Duodenal mucosa (tissue), 2 donors: ENCODE results near the gene KIFC1.
"Not testable (repeated sequence)": the region's sequence is repeated elsewhere in the genome, so short reads cannot be mapped to it uniquely, and the experiment has no call there.

Source experiments
- H3K27ac ChIP-seq: one replicate; pipeline ENCODE4 v1.7.0; 2013; ENCODE audit warnings: low read depth, low read length
- H3K27me3 ChIP-seq, 2 donors: one replicate each; pipeline ENCODE4 v1.7.0; 2013; ENCODE audit warnings: low read length in 2 of 2, control low read depth in 1 of 2; ENCODE audit not compliant: insufficient read depth in 2 of 2, control insufficient read depth in 1 of 2
- H3K36me3 ChIP-seq, 2 donors: one replicate each; pipeline ENCODE4 v1.7.0; 2013; ENCODE audit warnings: low read length in 2 of 2, control low read depth in 1 of 2; ENCODE audit not compliant: insufficient read depth in 2 of 2, control insufficient read depth in 1 of 2
- H3K4me1 ChIP-seq, 2 donors: one replicate each; pipeline ENCODE4 v1.7.0; 2013; ENCODE audit warnings: low read length in 2 of 2, control low read depth in 1 of 2; ENCODE audit not compliant: insufficient read depth in 2 of 2, control insufficient read depth in 1 of 2
- H3K4me3 ChIP-seq, 2 donors: one replicate each; pipeline ENCODE4 v1.7.0; 2013; ENCODE audit warnings: low read length in 2 of 2, low read depth in 1 of 2
- H3K9ac ChIP-seq, 2 donors: one replicate each; pipeline ENCODE4 v1.7.0; 2013; ENCODE audit warnings: low read length in 2 of 2, low read depth in 1 of 2
- H3K9me3 ChIP-seq, 2 donors: one replicate each; pipeline ENCODE4 v1.7.0; 2013; ENCODE audit warnings: low read length in 2 of 2, control low read depth in 1 of 2; ENCODE audit not compliant: control insufficient read depth in 1 of 2

KIFC1 gene

DNA sequence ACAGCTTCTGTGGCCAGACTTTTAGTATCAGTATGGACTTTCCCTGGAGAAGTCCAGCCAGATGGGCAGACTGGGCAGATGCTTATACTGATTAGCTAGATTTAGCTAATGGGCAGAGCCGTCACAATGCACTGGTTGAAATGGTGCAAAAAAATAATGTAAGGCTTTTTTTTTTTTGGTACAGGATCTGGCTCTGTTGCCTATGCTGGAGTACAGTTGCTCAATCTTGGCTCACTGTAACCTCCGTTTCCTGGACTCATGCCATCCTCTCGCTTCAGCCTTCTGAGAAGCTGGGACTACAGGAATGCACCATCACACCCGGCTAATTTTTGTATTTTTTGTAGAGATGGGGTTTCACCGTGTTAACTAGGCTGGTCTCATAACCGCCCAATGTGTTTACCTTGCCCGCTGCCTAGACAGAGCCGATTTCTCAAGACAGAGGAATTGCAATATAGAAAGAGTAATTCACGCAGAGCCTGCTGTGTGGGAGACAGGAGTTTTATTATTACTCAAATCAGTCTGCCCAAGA is 16.4 kb upstream of the KIFC1 start:
- no peak overlapping the region for H3K27ac ChIP-seq
- H3K4me1 ChIP-seq, result peaks cover 7% of the 10 kb centered on the region in 2 donors
- no peak overlapping the region for H3K9ac ChIP-seq
- no peaks in the 10 kb centered on the region for H3K36me3 ChIP-seq
- no peaks in the 10 kb centered on the region for H3K27me3 ChIP-seq
- H3K4me3 ChIP-seq, result no peak overlapping the region
- no peaks in the 10 kb centered on the region for H3K9me3 ChIP-seq

DNA sequence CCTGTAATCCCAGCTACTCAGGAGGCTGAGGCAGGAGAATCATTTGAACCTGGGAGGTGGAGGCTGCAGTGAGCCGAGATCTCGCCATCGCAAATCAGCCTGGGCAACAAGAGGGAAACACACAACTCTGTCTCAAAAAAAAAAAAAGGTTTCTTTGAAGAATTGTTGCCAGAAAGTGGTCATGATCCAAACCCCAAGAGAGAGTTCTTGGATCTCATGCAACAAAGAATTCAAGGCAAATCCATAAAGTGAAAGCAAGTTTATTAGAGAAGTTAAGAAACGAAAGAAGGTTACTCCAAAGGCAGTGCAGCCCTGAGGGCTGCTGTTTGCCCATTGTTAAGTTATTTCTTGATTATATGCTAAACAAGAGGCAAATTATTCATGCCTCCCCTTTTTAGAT is 14.5 kb upstream of the KIFC1 start:
- H3K4me3 ChIP-seq, result no peak overlapping the region
- no peaks in the 10 kb centered on the region for H3K36me3 ChIP-seq
- H3K27me3 ChIP-seq, result no peaks in the 10 kb centered on the region
- peaks cover 7% of the 10 kb centered on the region in 2 donors for H3K4me1 ChIP-seq
- H3K9ac ChIP-seq, result no peak overlapping the region
- H3K27ac ChIP-seq, result no peak overlapping the region
- no peaks in the 10 kb centered on the region for H3K9me3 ChIP-seq

DNA sequence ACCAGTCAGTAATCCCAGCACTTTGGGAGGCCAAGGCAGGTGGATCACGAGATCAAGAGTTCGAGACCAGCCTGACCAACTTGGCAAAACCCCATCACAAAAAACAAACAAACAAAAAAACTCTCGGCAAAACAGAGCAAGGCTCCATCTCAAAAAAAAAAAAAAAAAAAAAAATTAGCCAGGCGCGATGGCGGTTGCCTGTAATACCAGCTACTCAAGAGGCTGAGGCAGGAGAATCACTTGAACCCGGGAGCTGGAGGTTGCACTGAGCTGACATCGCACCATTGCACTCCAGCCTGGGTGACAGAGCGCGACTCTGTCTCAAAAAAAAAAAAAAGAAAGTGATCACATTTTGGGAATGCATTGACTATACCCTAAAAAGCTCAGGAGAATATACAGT is 12.4 kb upstream of the KIFC1 start:
- H3K9me3 ChIP-seq, H3K27me3 ChIP-seq, H3K4me1 ChIP-seq, H3K27ac ChIP-seq, H3K36me3 ChIP-seq, H3K9ac ChIP-seq, H3K4me3 ChIP-seq: not testable (repeated sequence)

DNA sequence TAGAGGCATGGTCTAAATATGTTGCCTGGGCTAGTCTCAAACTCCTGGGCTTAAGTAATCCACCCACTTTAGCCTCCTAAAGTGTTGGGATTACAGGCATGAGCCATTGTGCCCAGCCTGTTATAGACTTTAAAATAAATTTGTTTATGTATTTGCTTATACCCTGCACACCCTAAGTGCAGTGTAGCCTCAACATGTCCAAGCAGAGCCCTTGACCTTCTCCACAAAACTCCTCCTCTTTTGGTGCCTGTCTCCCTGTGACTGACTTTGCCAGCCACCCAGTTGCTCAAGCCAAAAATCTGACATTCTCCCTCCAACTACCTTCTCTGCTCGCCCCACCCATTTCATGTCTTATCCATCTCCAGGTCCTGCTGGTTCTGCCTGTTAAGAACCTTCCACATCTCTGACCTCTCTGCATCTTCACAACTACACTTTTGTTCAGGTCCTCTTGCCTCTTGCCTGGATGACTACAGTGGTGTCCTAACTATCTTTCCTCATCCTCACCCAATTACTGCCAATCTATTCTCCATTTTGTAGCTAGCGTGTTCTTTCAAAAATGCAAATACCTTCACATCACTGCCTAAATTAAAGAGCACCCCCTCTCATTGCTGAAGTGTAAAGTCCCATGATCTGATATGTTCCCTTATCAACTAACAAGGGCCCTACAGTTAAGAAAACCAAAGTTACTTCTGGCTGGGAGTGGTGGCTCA is 11.2 kb upstream of the KIFC1 start:
- no peak overlapping the region for H3K9ac ChIP-seq
- no peaks in the 10 kb centered on the region for H3K27me3 ChIP-seq
- no peaks in the 10 kb centered on the region for H3K9me3 ChIP-seq
- H3K27ac ChIP-seq, result no peak overlapping the region
- no peak overlapping the region for H3K4me3 ChIP-seq
- no peaks in the 10 kb centered on the region for H3K36me3 ChIP-seq
- peaks cover 0 to under 1% of the 10 kb centered on the region in 2 donors for H3K4me1 ChIP-seq

DNA sequence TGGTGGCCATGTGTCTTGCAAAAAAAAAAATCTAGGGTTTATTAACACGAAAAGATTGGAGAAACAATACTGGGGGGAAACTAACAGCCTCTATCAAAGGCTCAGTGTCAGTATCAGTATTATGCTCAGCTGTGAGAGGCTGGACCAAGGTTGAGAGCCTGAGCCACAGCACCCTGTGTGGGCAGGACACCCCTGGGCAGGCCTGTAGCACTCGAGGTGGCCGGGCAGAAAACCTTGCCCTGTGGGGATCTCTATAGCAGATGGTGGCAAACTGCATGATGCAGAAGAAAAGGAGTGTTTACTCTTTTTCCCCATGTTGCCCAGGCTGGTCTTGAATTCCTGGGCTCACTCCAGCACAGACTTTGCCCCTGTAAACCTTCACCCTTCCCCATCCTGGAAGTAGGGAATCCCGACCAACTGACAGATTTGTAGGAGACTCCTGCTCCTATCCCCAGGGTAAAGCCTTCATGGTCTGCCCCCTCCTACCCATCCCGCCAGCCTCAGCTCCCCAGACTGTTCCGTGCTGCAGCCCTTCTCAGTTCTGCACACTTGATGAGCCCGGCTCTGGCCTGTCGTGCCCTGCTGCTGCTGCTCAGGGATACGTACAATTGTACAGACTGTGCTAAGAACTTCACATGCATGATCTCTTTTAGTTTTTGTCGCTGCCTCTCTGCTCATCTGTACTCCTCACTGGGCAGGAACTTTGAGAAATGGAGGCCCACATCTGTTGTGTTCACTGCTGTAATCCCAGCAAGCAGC is 8.0 kb upstream of the KIFC1 start:
- H3K4me3 ChIP-seq, result no peak overlapping the region
- no peaks in the 10 kb centered on the region for H3K27me3 ChIP-seq
- H3K36me3 ChIP-seq, result no peaks in the 10 kb centered on the region

DNA sequence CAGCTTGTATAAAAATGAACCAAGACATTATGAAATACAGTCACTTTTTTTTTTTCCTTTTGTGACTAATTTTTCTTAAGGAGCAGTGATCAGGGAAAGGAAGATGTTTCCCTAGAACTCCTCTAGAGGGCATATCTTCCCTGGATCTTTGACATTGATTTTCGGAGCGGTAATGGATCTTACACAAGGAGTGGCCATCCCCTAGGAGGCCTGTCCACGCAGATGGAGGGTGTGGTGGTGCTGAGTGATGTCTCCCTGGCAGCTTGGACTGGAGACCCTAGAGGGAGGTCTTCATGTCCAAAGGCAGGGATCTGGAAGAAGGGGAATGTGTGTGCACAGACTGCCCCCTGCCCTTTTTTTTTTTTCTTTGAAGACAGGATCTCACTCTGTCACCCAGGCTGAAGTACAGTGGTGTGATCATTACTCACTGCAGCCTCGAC is 7.0 kb upstream of the KIFC1 start:
- no peaks in the 10 kb centered on the region for H3K27me3 ChIP-seq

More for the DNA sequence above, 8.0 kb upstream of the KIFC1 start:
- H3K4me1 ChIP-seq, result no peaks in the 10 kb centered on the region
- H3K9ac ChIP-seq, result no peak overlapping the region
- H3K9me3 ChIP-seq, result no peaks in the 10 kb centered on the region
- no peak overlapping the region for H3K27ac ChIP-seq

DNA sequence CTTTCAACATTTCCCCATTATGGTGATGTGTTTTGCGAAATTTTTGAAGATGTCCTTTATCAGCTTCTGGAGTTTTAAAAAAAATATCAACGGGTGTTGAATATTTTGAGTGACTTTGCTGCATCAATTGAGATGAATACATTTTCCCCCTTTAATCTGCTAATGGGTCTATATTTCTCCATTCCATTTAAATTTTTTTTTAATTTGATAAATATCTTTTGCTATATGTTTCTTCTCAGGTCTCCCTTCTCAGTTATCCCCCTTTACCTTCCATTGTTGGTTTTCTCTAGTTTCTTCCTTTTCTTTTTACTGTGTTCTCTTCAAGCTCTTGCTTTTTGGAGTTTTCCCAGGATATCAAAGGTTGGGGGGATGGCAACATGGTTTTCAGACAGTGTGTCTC is 1.4 kb upstream of the KIFC1 start:
- Histone ChIP-seq H3K9ac (no peak overlapping the region), H3K9me3 (no peaks in the 10 kb centered on the region), H3K27ac (no peak overlapping the region), H3K4me3 (no peak overlapping the region), H3K27me3 (no peaks in the 10 kb centered on the region), H3K4me1 (peaks cover 21 to 22% of the 10 kb centered on the region in 2 donors), H3K36me3 (no peaks in the 10 kb centered on the region)

More for the DNA sequence above, 7.0 kb upstream of the KIFC1 start:
- H3K4me1 ChIP-seq, result no peaks in the 10 kb centered on the region
- H3K36me3 ChIP-seq, result no peaks in the 10 kb centered on the region
- H3K9ac ChIP-seq, result no peak overlapping the region
- no peak overlapping the region for H3K4me3 ChIP-seq
- H3K9me3 ChIP-seq, result no peaks in the 10 kb centered on the region
- no peak overlapping the region for H3K27ac ChIP-seq

DNA sequence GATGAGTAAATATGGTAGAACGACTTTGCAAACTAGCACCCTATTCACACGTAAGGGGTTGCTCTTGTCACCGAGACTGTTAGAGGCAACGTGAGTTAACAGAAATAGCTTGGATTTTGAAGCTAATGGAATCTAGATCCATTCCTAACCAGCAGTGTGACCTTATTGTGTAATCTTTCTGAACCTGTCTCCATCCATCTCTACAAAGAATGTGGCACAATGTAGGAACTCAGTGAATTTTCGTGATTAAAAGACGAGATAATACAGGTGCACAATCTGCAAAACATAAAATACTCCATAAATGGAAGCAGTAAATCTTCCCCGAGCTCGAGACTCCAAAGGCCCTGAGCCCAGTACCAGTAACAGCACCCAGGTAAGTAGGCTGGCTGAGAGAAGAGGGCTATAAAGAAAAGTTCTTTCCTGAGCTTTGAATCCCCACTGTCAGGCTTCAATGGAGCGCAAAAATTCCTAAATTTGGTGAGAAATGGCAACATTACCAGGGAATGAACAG is 801 bp upstream of the KIFC1 start:
- Histone ChIP-seq H3K27me3 (no peaks in the 10 kb centered on the region), H3K4me3 (peak overlapping the region in 1 of 2 donors; percentile 4), H3K27ac (peak overlapping the region; percentile 73), H3K9ac (peak overlapping the region in 1 of 2 donors; percentile 43), H3K4me1 (peaks cover 21 to 22% of the 10 kb centered on the region in 2 donors), H3K9me3 (no peaks in the 10 kb centered on the region), H3K36me3 (no peaks in the 10 kb centered on the region)

DNA sequence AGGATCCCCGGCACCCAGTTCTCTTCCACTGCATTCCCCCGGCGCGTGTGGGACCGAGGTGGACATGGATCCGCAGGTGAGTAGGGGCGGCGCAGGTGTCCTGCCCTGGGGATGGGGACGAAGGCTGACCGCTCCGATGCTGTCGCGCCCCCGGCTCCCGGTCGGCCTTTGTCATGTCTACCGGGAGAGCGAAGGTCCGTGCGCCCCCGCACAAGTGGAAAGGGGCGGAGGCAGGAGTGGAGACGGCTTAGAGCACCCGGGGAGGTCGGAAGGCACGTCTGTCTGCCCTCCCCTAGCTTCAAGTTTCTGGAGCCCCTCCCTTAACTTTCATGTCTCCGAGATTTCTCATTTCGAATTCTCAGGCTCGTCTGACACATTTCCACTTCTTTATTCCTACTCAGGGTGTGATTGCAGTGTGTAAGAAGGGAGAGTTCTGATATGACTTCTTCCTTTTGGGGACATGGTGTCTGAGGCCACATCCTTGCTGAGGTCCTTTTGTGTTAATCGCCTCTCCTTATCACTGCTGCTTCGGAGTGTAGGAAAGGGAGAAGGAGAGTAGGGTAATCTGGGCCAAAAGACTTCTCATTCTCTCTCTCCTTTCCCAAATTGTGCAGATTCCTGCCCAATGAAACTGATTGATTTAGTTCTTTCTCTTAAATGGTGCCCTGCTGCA is 435 bp downstream of the KIFC1 start:
- Histone ChIP-seq H3K27ac (peak overlapping the region; percentile 52), H3K9ac (peak overlapping the region; percentile 67 to 77), H3K4me1 (peaks cover 21 to 22% of the 10 kb centered on the region in 2 donors), H3K9me3 (no peaks in the 10 kb centered on the region), H3K4me3 (peak overlapping the region; percentile 72 to 84), H3K36me3 (no peaks in the 10 kb centered on the region), H3K27me3 (no peaks in the 10 kb centered on the region)

DNA sequence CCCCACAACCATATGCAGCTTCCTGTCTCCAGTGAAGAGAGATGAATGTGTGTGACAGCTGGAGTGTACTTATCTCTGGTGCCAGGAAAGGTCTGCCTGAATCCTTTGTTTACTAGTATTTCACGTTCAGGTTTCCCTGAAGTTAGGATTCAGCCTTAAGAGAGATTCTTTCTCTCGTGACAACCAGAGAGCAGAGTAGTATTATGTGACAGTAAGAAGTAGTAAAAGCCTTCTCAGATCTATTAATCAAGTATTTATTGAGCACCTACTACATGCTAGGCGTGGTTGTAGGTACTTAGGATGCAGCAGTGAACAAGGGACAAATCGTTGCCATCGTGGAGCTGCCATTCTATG is 949 bp downstream of the KIFC1 start:
- peak overlapping the region; percentile 67 to 77 for H3K9ac ChIP-seq
- H3K27ac ChIP-seq, result no peak overlapping the region
- peaks cover 21 to 22% of the 10 kb centered on the region in 2 donors for H3K4me1 ChIP-seq
- H3K4me3 ChIP-seq, result peak overlapping the region; percentile 72 to 84
- H3K36me3 ChIP-seq, result no peaks in the 10 kb centered on the region
- H3K9me3 ChIP-seq, result no peaks in the 10 kb centered on the region
- H3K27me3 ChIP-seq, result no peaks in the 10 kb centered on the region
